A204.1 (cell line): ENCODE measurements around the gene SPDYE3.
"Not testable (repeated sequence)": the region's sequence is repeated elsewhere in the genome, so short reads cannot be mapped to it uniquely, and the experiment has no call there.

Source experiments
- FAIRE-seq: peaks from 2 replicates; lab custom pipeline; 2012; peaks lifted over from hg19 to GRCh38; lab: Jason Lieb, UNC

Gene SPDYE3

GRCh38 chr7:100307402-100307801, at the start of gene SPDYE3:
SPDYE3 (plus strand) TSS chr7:100307702; CDS start chr7:100307886, 184 bp downstream.
- not testable (repeated sequence) for FAIRE-seq

- not testable (repeated sequence) for FAIRE-seq
These were observed 47.5 kb upstream of the SPDYE3 start for GRCh38 chr7:100259984-100260383.

- not testable (repeated sequence) for FAIRE-seq
These were observed 44.6 kb upstream of the SPDYE3 start for GRCh38 chr7:100262896-100263295.

- FAIRE-seq = not testable (repeated sequence)
These were observed 43.3 kb upstream of the SPDYE3 start for GRCh38 chr7:100264223-100264622.

GRCh38 chr7:100264669-100265165, 42.8 kb upstream of the SPDYE3 start:
- FAIRE-seq = not testable (repeated sequence)

GRCh38 chr7:100265851-100266250, 41.7 kb upstream of the SPDYE3 start:
- not testable (repeated sequence) for FAIRE-seq

- no peak for FAIRE-seq
These were observed 40.7 kb upstream of the SPDYE3 start for GRCh38 chr7:100266576-100267354.

- no peak for FAIRE-seq
These were observed 39.9 kb upstream of the SPDYE3 start for GRCh38 chr7:100267648-100268047.

- FAIRE-seq = not testable (repeated sequence)
These were observed 38.6 kb upstream of the SPDYE3 start for GRCh38 chr7:100268882-100269281.

- not testable (repeated sequence) for FAIRE-seq
These were observed 38.0 kb upstream of the SPDYE3 start for GRCh38 chr7:100269306-100270045.

- FAIRE-seq = not testable (repeated sequence)
These were observed 37.2 kb upstream of the SPDYE3 start for GRCh38 chr7:100270046-100270918.

GRCh38 chr7:100270941-100271593, 36.4 kb upstream of the SPDYE3 start:
- FAIRE-seq = not testable (repeated sequence)

- FAIRE-seq = no peak
These were observed 35.6 kb upstream of the SPDYE3 start for GRCh38 chr7:100271716-100272537.

- not testable (repeated sequence) for FAIRE-seq
These were observed 35.0 kb upstream of the SPDYE3 start for GRCh38 chr7:100272538-100272902.

- FAIRE-seq = no peak
These were observed 32.4 kb upstream of the SPDYE3 start for GRCh38 chr7:100275120-100275519.

- not testable (repeated sequence) for FAIRE-seq
These were observed 31.4 kb upstream of the SPDYE3 start for GRCh38 chr7:100276126-100276525.

GRCh38 chr7:100282069-100282608, 25.4 kb upstream of the SPDYE3 start:
- FAIRE-seq = not testable (repeated sequence)

GRCh38 chr7:100283147-100283546, 24.4 kb upstream of the SPDYE3 start:
- FAIRE-seq = not testable (repeated sequence)

GRCh38 chr7:100287191-100287969, 20.1 kb upstream of the SPDYE3 start:
- not testable (repeated sequence) for FAIRE-seq

- not testable (repeated sequence) for FAIRE-seq
These were observed 19.2 kb upstream of the SPDYE3 start for GRCh38 chr7:100288258-100288657.
